Fibroblast of the aortic adventitia (primary cell): ENCODE results near the gene VASP. TPM values are rescaled to one million over a fixed set of nuclear protein-coding genes. Genes with fewer than 3 reads are reported as not detected.
A peak's percentile ranks its signal among the peaks of the same experiment; 100 is the strongest.

Experiments used
- DNase-seq: peaks from one replicate; pipeline ENCODE4 v3.0.0-alpha.2; 2010; ENCODE audit warnings: low read depth
- H3K4me3 ChIP-seq: 2 replicates; pipeline ENCODE4 v1.5.1; 2011; ENCODE audit warnings: low read depth, mild to moderate bottlenecking, control low read depth, low read length, moderate library complexity
- total RNA-seq: library from RNA; depleted of rRNA; stranded (reverse); fragments of >200 nt; gene quantifications from 2 replicates; pipeline ENCODE4 v1.2.3, GENCODE V29; 2012; ENCODE audit warnings: low replicate concordance
- TF ChIP-seq, protein P1 (sequence below): IDR thresholded peaks from 2 replicates; pipeline ENCODE4 v1.5.1; 2011; ENCODE audit warnings: mild to moderate bottlenecking, low read length, control low read depth, inconsistent platforms; ENCODE audit not compliant: insufficient read depth

Gene VASP
- total RNA-seq, 1 donor, result 33.3 TPM

DNA sequence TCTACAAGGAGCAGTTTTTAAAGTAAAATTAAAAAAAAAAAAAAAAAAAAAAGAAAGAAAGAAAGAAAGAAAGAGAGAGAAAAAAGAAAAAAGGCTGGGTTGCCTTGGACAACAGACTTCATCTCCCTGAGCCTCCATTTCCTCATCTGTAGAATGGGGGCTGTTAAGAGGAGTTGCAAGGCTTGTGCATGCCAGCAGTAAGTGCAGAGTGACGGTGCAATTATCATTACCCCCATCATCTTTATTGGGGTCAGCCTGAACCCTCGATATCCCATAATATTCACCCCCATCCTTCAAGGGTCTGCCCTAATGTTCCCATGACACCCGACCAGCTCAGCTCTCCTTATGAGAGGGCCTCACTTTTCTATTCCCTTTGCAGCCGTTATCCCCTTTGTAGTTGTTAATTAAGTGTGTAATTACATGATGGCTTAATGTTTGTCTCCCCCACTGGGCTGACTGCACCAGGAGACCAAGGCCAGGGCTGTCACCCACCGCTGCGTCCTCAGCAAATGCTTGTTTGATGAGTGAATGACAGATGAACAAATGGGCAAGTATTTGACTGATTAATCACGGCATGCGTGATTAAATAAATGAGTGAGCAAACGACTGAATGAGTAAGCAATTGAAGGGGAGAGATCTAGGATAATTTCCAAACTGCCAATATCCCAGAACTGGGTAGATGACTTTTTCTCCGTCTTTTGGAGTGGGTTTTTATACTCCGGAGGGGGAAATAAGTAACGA, 29.4 kb upstream of the VASP start:
- TF ChIP-seq, protein P1, sequence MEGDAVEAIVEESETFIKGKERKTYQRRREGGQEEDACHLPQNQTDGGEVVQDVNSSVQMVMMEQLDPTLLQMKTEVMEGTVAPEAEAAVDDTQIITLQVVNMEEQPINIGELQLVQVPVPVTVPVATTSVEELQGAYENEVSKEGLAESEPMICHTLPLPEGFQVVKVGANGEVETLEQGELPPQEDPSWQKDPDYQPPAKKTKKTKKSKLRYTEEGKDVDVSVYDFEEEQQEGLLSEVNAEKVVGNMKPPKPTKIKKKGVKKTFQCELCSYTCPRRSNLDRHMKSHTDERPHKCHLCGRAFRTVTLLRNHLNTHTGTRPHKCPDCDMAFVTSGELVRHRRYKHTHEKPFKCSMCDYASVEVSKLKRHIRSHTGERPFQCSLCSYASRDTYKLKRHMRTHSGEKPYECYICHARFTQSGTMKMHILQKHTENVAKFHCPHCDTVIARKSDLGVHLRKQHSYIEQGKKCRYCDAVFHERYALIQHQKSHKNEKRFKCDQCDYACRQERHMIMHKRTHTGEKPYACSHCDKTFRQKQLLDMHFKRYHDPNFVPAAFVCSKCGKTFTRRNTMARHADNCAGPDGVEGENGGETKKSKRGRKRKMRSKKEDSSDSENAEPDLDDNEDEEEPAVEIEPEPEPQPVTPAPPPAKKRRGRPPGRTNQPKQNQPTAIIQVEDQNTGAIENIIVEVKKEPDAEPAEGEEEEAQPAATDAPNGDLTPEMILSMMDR, result no peak
- H3K4me3 ChIP-seq, result peak overlapping the region; percentile 75
- DNase-seq, result no peak

DNA sequence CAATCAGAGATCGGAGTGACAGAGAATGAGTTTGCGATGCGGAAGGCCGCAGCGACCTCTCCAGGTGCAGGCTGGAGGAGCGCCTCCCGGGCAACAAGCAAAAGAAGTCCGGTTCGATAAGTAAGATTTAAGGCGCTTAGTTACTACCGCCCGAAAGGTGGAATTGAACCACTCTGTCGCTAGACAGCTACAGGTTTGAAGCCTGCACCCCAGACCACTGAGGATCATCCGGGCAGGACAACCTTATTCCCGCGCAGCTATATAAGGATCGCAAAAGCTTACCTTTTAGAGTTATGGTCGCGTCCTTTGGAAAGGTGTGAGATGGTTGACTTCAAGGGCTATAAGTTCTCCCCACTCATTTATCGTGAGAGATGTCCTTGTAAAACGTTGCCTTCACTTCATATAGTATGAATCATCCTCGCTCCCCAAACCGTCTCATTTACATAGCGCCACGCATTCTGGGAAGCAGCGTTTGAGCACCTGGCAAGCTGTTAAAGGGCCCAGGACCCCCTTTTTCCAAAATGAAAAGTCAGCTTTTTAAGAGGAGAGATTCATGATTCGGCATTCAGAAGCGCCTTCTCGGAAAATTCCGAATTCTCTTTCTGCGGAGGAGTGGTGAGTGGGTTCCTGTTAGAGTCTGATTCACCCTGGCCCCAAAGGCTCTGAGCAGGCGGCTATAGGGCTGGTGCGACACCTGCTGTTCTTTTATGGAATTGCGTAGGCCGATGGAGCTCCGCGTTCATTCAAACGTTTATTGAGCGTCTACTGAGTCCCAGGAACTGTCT, 28.6 kb upstream of the VASP start:
- peak overlapping the region; percentile 75 for H3K4me3 ChIP-seq
- TF ChIP-seq, protein P1, result peak; percentile 98
- DNase-seq, result peak; percentile 97

DNA sequence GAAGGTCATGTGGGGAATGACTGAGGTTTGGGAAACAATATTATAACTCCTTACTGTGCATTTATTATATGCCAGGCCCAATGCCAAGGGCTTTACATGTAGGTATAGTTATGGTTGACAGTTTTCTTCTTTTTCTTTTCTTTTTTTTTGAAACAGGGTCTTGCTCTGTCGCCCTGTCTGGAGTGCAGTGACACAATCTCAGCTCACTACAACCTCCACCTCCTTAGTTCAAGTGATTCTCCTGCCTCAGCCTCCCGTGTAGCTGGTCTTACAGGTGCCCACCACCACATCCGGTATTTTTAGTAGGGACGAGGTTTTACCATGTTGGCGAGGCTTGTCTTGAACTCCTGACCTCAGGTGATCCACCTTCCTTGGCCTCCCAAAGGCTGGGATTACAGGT, 24.2 kb upstream of the VASP start:
- TF ChIP-seq, protein P1, result no peak
- no peak for DNase-seq
- no peak overlapping the region for H3K4me3 ChIP-seq

DNA sequence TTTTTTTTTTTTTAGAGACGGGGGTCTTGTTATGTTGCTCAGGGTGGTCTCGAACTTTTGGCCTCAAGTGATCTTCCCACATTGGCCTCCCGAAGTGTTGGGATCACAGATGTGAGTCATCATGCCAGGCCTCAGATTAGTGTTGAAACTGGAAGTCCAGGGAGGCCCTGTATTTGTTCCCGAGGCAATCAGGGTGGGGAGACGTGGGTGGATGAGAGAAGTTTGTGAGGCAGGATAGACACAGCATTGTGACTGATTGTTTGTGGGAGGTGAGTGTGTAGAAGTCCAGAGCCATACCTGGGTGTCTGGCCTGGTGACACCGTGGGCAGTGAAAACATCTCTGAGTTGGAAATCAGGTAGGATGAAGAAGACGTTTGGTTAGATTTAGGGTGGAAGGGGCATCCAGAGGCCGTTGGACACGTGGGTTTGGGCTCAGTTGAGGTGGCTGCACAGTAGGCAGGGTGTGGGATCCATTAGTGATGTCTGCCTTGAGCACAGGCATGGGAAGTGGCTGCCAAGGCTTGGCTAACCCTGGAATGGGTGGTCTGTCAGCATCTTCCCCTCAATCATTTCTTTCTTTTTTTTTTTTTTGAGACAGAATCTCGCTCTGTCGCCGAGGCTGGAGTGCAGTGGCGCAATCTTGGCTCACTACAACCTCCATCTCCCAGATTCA, 22.9 kb upstream of the VASP start:
- no peak for DNase-seq
- TF ChIP-seq, protein P1, result no peak
- no peak overlapping the region for H3K4me3 ChIP-seq

DNA sequence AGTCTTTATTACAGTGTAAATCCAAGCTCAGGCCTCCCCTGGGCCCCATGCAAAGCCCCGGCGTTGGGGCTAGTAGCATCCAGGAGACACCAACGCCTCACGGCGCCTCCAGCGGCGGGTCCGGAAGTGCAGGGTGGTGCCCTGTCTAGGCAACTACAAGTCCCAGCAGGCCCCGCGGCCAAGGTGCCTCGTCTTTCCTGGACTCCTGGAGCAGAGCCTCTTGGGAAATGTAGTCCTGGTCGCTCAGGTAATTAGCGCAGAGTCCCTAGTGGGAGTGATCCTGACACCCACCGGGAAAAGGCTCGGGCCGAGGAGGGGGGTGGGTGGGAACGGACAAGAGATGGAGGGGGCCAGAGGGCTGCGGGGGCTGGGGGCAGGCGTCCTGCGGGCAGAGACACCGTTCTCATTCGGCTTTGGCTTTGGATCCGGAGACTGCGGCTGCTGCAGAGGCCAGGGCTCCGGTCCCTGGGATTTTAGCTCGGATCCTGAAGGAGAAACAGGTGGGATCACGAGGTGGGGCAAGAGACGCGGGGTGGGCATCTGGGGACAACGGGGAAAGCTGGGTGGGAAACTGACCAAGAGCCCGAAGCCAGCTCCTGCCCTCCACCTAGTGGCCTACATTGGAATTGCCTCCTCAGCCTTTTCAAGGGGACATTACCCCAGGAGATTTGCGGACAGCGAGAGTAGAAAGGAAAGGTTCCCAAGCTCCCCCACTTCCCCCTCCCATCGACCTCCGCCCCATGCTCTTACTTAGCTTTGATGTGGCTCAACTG, 21.8 kb upstream of the VASP start:
- peak; percentile 93 for DNase-seq
- peak overlapping the region; percentile 77 for H3K4me3 ChIP-seq
- TF ChIP-seq, protein P1, result peak; percentile 97

DNA sequence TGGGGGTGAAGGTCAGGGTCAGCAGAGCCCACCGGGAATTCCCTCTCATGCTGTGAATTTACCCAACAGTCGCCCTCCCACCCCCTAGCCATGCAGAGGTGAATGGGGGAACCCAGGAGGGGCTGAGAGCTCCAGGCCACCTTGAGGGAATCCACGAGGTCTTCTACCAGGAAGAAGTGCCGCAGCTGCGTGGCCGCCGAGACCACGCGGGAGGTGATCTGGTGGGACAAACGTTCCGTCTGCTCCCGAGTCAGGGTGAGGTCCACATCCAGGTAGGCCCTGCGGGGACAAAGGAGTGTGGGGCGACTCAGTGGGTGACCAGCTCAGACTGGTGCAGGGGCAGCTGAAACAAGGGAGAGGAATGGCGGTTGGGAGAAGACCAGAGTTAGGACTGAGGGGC, 18.6 kb upstream of the VASP start:
- H3K4me3 ChIP-seq, result no peak overlapping the region
- TF ChIP-seq, protein P1, result no peak
- DNase-seq, result no peak
